Activated CD4-positive, alpha-beta T cell treated with anti-CD3 and anti-CD28 coated beads, Interleukin-10, Interleukin-2, amounts not matched to agents 100 ng/mL and 50 ng/mL, durations not matched to agents 16 hours and 8 hours (primary cell): Measurements from ENCODE around the gene ANXA11.

Experiments used
- DNase-seq: peaks from one replicate; pipeline ENCODE4 v3.0.0-alpha.2; 2020

ANXA11 gene

DNA sequence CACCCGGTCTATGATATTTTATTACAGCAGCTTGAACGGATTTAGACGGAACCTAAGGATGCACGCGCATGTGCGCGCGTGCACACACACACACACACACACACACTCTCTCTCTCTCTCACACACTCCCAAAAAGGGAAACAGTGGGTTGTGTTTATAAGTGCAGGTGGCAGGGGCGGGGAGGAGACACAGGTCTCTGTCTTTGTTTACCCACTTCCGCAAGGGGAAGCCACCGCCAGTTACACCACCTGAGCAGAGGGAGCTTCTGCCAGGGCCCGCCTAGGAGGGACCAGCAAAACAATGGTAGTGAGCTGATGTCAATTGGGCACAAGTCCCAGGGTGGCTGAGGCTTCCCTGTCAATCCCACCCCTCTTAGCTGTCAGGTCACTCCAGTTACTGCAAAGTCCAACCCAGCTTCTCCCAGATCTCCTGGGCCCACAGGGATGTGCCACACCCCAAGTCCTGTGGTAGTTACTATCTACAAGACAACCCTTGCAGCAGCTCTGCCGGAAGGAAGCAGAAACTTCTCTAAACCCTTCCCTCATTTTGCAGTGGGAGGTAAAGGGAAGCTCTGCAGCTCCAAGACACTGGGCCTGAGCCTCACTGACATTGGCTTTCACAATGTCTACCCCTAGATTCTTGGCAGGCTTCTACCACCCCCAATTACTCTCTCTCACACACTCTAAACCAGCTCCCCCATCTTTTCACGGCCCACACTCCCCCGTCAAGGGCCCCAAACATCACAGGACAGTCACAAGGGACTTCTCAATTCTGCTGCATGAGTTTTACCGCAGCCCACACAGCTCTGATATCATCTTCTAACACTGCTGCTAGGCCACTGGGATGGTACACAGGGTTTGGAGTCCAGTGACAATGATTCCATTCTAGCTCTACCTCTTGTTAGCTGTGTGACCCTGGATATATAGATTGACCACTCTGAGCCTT is 17.6 kb downstream of the ANXA11 start:
- peak; percentile 80 for DNase-seq

DNA sequence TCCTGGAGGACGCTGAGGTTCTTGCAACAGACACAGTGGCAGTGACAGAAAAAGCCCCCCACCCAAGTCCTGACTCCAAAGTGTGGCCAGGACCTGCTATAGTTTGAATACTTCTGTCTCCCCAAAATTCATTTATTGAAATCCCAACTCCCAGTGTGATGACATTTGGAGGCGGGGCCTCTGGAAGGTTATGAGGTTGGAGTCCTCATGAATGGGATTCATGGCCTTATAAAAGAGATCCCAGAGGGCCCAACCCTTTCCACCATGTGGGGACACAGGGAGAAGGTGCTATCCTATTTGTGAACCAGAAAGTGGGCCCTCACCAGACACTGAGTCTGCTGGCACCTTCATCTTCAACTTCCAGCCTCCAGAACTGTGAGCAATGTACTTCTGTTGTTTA is 18.3 kb downstream of the ANXA11 start:
- no peak for DNase-seq

DNA sequence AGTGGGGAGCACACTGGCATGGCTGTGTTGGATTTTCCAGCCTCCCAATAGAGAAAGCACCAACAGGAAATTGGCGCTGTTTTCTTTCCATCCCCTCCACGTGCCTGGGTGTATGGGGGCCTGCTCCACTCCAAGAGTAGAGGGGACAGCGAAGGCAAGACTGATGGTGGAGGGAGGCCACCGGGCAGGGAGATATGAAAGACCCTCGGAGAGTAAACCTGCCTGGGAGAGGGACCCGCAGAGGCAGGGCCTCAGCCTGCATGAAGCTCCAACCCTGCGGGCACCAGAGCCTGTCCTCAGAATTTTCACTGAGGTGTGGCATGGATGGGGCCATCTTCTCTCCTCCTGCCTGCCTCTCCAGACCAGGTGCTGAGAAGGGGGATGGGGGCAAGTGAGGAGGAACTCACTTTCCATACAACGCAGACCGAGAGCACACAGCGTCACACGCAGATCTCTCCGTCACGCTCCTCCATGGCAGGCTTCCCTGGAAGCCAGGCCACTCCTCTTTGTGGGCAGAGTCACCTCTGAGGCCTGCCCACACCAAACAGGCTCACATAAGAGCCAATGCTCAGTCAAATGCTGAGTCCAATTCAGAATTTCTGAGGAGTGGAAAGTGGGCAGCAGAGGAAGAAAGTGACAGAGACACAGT is 18.8 kb downstream of the ANXA11 start:
- no peak for DNase-seq

DNA sequence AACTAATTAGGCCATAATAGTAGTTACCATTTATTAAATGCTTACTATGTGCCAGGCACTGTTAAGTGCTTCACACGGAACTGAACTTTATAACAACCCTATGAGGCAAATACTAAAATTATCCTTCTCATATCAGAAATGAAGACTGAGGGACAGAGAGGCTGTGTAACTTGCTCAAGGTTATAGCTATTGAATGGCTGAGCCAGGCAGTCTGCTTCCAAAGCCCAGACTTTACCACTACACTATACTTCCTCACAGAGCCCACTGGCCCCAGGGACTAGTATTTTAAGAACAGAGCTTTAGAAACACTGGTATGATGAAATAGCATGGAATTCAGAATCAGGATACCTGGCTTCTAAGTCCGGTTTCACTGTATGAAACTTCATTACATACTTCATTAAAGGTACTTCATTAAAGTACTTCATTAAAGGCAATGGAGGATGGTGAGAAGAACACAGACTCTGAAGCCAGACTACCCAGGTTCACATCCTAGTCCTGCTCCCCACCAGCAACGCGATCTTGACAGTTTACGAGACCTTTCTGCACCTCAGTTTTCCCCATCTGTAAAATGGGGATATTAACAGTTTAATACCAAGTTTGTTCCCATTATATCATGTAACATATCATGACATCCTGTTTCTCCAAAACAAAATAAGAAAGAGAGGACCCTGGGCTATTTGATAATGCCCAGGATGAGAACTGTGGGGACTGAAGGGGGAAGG is 19.6 kb downstream of the ANXA11 start:
- no peak for DNase-seq

DNA sequence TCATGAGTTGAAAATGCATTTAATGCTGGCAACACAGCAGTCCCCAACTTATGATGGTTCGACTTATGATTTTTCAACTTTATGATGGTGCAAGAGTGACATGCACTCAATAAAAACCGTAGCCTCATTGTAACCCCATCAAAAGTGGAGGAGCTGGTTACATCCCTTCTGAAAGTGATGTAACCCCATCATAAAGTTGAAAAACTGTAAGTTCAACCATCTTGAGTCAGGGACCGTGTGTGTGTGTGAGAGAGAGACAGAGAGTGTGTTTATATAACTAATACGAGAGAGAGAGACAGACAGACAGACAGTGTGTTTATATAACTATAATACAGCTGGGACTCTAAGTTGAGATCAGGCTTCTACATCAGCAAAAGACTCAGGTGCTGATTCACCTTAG is 21.0 kb downstream of the ANXA11 start:
- DNase-seq, result no peak

DNA sequence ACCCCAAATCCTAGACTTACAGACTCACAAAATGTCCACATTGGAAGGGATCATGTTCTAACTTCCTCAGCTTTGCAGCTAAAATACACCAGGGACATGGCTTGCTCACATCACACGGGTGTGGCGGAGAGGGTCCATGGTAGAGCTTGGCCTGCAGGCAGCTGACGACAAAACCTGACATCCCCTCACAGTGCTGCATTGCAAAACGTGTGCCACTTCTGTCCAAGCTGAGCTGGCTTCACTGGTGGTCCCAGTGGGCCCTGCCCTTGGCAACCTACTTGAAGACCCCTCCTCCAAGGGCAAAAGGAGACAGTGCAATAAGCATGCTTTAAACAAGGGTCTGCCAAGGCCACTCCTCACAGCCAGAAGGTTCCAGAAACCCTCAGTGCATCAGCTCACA is 21.9 kb downstream of the ANXA11 start:
- DNase-seq, result no peak

DNA sequence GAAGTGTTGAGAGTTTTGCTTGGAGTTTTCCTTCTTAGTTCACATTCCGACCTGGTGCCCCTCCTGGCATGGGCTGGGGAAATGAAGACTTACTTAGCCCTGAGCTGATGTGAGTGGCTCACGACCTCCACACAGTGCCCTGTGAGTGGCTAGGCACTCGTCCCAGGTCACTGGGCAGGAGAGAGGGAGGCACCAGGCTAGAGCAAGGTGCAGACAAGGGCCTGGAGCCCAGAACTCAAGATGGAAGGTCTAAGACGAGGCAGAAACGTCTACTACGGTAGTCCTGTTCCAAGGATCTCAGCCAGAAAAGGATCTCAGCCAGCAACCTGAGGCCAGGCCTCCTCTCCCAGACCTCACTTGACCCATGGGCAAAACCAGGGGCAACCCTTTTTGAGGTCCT is 22.4 kb downstream of the ANXA11 start:
- DNase-seq, result no peak

DNA sequence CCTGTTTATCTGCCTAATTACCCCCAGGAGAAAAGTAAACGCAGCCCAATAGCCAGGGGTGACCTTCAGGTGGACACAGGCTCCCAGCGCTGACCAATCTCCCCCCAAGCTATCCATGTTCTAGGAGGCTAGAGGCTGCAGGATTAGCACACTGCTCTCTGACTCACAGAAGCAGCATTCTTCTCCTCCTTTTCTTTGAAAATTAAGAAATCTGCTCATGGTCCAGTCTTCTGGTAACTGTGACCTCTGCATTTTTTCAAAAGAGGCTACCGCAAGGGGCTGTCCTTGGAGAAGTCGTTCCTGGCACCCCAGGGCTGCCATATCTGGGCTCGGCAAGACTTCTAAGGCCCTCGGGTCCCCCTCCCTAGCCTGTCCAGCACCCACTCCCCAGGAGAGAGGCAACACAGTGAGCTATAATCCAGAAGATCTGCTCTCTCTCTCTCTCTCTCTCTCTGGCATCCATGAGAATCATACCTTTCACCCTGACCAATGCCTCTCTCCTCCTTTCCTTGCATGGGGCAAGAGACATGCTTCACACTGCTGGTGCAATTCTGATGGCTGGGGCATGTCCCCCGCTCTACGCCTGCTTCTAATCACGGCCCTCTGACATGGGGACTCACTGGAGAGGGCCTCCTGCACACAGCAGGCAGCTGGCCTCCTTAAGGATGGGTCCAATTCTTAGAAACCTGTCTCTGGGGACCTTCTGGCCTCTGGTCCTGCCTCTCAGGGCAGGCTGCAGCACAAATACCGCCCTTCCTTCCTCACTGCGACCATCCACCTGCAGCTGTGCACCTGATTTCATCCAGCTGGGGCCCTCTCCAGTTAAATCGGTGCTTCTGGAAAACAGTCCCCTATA is 27.3 kb downstream of the ANXA11 start:
- DNase-seq, result no peak

DNA sequence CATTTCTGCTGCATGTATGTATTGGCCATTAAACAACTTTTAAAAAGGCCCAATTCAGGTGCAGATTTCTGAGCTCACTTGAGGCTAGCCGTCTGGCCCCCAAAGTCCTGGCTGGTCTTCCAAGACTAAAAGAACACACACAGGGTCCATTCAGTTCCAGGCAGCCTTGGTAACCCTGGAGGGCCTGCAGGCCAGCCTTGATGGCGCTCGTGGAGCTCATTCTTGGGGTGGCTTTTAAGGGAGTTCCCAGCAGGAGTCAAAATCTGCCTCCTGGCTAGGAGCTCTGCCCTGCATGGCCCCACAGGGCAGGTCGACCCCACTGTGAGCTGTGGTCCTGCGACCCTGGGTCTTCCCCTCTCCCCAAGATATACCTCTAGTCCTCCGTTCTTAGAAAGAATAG is 28.8 kb downstream of the ANXA11 start:
- DNase-seq, result no peak

DNA sequence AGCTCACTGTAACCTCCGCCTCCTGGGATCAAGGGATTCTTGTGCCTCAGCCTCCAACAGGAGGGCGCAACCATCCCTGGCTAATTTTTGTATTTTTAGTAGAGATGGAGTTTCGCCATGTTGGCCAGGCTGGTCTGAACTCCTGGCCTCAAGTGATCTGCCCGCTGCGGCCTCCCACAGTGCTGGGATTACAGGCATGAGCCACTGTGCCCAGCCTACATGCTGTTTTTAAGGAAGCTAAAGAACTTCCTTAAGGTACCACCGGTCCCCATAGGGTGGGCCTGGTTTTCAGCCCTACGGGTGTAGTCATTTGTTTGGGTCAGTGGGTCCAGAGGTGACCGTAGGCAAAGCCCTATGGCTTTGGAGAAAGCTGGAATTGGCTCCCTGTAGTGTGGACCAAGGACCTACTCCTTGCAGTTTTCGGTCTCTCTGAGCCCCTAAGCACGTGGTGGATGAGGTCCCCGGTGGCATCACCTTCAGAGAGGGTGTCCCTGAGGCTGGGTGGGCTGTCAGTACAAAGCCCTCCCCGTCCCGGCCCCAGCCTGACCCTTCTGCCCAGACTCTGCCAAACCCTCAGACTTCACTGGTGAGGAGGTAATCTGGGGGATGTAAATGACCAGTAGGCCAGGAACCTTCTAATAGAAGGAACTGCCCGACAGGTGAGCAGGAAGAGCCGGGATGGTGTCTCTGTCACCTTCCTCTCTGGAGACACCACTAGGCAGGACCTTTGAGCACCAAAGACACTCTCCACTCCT is 30.5 kb downstream of the ANXA11 start:
- DNase-seq, result no peak

DNA sequence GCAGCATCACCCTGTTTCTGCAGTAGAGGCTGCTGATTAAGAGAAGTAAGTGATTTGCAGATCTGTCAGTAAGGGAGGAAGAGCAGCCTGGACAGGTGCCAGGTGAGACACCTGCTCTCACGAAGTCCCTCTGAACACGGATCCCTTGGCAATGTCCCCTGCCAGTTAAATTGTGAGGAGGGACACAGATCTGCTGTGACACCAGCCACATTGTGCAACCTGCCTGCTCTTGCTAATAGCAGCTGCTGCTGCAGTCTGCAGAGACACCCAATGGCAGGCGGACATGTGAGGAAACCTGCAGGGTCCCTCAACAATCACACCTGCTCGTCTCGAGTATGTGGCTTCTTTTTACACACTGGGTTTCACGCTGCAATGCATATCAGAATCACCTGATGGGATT is 31.9 kb downstream of the ANXA11 start:
- no peak for DNase-seq

DNA sequence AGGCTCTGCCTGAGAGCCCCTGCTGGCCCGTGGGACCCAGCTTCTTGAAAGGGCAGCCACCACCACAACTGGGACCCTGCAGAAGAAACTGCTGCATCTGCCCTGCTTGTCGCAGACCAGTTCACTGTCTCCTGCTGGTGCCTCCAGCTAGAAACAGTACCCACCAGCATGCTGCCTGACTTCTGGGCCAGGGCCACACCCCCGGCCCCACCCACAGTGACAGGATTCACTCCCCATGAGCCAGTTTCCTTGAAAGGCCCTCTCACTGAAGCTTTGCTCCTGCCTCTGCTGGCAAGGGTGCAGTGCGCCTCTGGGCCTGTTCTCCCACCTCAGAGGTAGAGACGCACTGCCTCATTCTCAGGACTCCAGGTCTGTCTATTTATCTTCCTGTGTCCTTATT is 32.4 kb downstream of the ANXA11 start:
- no peak for DNase-seq

DNA sequence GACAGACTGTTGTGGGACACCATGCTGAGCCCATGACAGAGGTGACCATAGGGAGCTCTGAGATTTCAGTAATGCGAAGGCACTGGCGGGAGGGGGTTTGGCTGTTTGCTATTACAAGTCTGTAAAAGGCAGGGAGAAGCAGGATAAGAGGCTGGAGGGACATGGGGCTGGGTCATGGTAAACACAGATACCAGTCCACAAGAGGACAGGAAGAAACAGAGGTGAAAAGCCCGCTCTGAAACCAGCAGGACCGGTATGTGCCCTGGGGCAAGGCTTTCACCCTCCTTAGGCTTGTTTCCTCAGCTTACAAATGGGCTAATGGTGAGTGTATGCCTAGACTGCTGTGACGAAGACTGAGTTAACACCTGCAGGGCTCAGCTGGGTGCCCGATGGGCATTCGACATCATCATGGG is 34.1 kb downstream of the ANXA11 start:
- no peak for DNase-seq

DNA sequence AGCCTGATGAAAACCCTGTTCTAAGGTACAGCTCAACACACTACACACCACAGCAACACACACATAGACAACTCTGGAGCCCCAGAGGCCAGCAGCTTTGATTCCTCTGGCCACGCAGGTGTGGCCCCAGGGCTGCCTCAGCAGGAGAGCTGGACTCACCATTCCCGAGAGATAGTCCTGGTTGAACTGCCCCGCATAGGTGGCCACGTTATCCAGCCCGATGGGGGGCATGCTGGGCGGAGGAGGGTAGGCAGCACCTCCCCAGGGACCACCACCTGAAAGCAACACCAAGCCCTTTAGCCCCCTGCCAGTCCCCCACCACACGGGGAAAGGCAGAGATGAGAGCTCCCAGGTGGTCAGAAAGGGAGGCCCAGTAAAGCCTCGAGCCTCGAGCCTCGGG is 34.7 kb downstream of the ANXA11 start:
- DNase-seq, result no peak

DNA sequence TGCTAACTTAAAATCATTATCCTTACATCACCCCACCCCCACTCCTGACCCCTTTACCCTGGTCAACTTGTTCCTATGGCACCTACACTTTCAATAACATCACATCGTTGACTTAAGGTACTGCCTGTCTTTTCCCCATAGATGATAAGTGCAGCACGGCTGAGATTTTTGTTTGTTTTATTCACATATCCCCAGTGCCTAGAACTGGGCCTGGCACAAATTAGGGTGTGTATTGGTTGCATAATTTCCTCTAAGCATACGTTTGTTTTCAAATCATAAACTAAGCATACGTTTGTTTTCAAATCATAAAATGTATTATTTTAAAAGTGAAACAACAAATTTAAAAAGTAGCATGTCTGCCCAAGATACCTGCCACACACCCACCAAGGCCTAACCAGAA is 35.3 kb downstream of the ANXA11 start:
- DNase-seq, result no peak

DNA sequence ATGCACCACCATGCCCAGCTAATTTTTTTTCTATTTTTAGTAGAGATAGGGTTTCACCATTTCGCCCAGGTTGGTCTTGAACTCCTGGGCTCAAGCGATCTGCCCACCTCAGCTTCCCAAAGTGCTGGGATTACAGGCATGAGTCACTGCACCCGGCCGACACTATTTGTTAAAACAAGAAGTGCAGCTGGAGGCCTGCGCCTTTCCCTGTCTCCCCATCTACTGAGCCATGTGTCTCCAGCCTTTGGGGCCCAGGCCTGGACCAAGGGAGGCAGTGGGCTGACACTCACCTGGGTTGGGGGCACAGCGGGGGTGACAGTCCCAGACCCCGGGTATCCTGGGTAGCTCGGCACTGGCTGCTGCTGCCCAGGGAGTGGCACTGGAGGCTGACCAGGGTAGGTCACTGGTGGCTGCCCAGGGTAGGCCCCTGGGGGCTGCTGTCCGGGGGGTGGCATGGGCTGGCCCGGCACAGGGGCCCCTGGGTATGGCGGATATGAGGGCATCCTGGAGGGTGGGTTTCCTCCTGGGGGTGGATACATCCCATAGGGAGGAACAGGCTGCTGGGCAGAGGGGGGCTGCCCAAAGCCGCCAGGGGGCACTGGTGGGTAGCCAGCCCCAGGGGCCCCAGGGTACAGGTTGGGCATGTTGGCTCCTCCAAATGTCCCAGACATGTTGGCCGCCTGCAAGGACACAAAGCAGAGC is 36.5 kb downstream of the ANXA11 start:
- peak; percentile 30 for DNase-seq

DNA sequence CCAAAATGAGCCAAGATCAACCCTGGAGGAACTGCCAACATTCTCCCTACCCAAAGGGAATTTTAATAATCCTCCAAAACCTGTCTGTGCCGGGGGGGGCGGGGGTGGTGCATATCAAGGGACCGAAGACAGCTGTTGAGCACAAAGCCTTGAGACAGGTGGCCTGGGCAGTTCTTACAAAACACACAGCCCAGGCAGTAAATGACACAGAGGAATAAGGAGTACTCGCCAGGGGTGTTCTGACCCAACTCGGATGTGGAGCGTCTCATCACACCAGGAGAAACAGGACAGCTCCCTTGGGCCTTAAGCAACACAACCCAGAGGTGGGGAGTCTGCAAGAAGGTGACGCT is 37.2 kb downstream of the ANXA11 start:
- no peak for DNase-seq

DNA sequence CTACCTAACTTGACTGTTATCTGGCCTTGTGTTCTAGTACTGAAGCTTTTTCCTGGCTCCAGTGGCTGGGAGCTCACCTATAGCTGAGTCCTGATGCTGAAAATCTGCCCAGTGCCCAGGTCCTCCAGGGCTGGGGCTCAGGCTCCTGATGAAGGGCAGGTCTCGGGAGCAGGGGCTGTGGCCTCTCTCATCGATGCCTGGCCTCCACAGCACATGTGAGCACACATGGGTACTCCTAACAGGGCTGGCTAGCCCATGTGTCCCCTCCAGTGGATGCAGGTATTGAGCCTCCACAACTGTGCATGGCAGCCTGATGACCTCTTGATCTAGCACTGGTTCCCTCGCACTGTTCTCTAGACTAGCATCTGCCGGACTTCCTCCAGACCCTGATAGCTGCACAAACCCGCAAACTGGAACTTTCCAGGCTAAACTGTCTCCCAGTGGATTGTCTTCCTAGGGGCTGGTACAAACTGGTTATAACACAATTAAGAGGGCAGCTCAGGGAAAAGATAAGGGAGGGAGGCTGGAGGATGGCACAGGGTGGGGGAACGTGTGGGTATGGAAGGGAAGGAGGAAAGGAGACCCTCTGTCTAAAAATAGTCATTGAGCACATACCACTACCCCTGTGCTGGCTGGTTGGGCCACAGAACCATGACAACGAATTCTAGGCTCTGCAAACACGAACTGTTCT is 37.7 kb downstream of the ANXA11 start:
- no peak for DNase-seq

DNA sequence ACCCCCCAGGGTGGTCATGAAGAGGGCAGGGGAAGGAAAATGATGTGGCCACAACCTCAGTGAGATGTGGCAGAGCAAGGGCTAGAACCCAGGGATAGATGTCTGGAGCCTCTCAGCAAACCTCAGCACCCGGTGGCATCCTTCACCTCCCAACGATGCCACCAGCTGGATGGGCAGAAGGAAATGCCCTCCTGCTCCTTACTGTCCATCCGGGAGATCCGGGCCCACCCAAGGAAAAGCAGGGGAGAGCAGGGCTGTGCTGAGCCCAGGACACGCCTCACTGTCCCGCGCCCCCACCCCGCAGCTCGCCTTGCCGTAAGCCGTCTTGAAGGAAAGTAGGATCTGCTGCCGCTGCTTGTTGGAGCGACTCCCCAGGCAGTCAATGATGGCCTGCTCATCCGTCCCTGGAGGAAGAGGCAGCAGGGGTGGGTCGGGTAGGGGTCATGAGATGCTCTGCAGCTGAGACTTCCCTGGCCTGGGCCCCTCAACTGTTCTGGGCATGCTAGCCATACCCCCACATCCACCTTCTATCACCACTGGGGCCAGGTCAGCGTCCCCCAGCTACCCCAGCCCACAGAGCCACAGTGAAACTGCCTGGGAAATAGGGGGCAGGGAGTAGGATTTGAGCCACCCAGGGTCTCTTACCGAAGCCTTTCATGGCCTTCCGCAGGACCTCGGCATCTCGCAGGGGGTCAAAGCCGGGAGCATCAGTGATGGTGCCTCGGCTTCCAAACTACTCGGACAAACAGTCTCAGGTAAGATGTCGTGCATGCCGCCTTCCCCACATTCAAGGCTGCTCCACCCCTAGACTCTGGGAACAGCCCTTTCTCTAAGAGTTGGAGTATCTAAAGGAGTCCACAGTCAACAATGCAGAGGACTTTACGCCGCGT is 38.5 kb downstream of the ANXA11 start:
- no peak for DNase-seq

DNA sequence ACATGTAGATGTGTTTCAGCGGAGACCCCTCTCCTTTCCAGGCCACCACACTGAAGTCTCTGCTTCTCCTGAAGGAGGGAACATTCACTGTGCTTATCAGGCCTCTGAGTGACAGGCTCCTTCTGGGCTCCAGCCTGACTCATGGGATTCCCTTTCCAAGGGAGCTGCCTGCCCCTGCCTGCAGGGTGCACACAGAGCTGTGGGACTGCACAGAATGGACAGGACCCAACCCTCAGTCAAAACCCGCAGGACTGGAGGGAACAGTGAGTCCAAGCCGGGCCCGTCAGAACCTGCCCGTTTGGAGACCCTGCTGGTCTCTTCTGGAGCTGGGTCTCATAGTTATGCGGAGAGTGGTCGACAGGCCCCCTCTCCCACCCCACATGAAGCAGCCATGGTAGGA is 40.2 kb downstream of the ANXA11 start:
- DNase-seq, result no peak
